GM21528 (cell line): ENCODE measurements around the gene RTP5.

Experiments used
- ATAC-seq: cut with Tn5 transposase; IDR thresholded peaks from one replicate; pipeline ENCODE4 v1.9.1; 2021; ENCODE audit warnings: mild to moderate bottlenecking, moderate library complexity; ENCODE audit not compliant: unreplicated experiment, low FRiP score

RTP5 gene

GRCh38 chr2:241857041-241857541, 12.4 kb upstream of the RTP5 start:
- no peak for ATAC-seq

DNA sequence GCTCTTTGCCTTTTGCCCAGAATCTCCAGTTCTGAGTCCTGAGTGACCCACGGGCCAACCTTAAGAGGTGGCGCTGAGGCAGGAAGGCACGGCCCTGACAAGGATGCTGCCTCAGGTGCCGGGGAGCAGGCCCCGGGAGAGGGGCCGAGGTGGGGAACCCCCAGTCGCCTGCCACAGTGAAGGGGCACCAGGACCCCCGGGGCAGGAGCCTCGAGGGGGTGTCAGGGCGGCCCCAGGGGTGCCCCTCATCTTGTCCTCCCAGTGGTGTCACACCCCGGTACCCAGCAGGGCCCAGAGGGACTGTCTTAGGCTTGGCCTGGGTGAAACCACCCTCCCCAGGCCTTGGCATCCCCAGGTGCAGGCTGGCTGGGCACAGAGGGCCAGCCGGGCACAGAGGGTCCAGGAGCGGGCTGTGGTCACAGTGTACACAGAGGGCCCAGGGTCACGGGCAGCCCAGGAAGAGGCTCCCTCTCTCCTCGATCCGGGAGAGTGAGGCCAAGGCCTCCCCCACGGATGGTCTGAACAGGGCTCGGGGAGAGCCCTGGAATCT, 11.9 kb upstream of the RTP5 start:
- ATAC-seq = no peak

DNA sequence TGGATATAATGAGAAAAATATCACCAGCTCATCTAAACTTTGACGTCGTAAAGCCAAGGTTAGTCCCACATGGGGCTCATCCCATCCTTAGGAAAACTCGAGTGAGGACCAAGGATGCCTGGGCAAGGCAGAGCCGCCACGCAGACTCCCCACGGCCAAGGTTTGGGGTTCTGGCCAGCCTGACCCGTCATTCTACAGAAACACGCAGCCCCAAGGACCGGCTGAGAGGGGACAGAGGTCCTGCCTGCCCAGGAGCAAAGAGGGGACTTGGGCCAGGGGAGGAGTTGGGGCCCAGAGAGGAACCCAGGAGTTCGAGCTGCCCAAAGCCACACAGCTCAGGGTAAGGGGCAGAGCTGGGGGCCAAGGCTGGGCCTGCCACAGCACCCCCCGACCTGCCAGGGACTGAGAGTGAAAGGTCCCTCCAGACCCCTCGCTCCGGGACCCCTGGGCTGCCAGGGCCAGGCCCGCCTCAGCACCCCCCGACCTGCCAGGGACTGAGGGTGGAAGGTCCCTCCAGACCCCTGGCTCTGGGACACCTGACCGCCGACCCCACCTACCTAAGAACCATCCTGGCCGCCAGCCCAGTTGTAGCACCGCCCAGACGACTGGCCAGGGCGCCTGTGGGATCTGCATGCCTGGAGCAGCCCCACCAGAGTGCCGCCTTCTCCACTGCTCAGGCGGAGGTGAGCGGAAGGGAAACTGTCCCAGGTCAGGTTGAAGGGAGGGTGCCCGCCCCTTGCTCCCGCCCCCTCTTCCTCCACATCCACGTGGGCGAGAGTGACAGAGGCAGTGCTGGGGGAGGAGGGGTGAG, 11.1 kb upstream of the RTP5 start, which contains the start of gene PDCD1:
Gene PDCD1, minus strand, starts transcription at position 689 of the 811 bp plus-strand sequence. Its CDS starts 56 bp downstream, at position 633.
- ATAC-seq = no peak

GRCh38 chr2:241859017-241859435, 10.5 kb upstream of the RTP5 start:
- ATAC-seq = peak; percentile 12

GRCh38 chr2:241859436-241860183, 9.9 kb upstream of the RTP5 start:
- peak; percentile 48 for ATAC-seq

DNA sequence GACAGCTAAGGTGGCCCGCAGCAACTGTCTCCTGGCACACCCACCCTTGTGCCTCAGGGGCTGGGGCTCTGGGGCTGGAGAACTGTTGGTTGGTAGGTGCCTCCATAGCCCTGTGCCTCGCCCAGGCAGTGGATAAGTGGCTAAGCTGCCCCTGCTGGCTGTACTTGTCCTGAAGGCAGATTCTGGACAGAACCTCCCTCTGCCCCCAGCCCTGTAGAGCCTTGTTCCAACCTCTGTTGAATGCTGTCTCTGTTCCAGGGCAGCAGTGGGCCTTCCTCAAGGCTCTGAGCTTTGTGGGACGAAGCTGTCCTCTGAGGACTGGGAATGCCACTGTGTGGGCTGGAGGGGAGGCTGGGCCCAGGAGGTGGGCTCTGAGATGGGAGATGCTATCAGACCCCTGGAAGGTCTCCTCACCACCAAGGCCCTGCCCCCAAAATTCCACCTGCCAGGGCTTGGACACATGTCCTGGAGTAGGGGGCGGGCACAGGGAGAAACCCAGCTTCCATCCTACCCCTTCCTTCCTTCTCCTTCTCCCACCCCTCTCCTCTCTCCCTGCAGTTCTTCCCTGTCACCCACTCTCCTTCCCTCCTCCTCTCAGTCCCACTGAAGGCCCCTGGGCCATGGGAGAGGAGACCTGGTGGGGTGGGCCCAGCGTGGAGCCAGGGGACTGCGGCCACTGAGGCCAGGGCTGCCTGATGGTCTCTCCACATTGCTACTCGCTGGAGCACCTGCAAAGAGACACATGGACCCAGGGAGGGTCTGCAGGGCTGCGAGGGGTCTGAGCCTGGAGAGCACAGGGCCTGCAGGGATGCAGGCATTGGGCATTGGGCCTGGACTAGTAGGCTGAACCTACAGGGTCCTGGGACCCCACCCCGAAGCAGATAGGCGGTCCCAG, 9.1 kb upstream of the RTP5 start:
- ATAC-seq = no peak

DNA sequence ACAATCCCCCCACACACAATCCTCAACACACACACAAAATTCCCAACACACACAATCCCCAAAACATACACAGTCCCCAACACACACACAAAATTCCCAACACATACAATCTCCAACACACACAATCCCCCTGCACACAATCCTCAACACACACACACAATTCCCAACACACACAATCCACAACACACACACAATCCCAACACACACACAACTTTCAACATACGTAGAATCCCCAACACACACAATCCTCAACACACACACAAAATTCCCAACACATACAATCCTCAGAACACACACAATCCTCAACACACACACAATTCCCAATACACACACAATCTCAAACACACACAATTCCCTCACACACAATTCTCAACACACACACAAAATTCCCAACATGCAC, 8.3 kb upstream of the RTP5 start:
- no peak for ATAC-seq

- no peak for ATAC-seq
Measured at GRCh38 chr2:241862093-241862492, 7.4 kb upstream of the RTP5 start.

DNA sequence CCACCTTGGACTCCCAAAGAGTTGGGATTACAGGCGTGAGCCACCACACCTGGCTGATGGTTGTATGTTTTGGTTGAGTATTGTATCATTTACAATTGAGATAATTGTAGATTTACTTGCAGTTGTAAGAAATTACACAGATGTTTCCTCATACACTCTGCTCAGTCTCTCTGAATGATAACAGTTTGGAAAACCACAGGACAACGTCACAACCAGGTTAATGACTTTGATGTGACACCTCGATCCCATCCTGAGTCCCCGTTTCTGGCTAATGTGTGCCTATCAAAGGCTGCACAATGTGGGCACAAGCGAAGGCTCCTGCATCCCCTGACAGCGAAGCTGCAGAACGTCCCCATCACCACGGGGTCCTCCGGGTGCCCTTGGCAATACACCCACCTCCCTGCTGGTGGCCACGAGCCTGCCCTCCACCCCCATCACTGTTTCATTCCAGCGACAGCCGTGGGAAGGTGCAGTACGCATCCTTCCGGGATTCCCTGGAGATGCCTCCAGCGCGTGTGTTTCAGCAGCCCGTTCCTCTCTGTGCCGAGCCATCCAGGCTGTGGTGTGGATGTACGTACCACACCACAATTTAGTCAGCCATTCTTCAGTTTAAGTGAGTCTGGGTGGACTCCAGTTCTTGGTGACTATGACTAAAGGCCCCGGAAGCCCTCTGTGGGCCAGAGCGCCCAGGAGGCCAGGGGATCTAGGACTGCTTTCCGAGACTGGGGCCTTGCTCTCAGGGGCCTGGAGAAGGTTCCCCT, 6.6 kb upstream of the RTP5 start:
- ATAC-seq = no peak

DNA sequence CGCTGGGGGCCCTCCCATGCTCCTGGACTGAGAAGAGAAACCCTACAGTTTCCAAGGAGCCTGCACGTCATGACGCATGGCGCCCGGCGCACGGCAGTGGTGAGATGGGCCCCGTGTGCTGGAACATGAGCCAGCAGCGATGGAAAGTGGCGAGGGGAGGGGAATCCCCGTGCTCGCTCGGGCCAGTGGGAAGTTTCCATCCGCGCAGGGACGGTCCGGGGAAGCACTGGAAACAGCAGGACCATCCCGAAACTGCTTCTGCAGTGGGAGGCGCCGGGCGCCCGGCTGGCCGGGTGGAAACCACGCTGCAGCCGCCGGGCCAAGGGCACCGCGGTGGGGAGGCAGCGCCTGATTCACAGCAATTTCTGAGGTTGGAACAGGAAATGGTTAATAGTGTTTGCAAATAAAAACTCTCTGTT, 6.0 kb upstream of the RTP5 start:
- no peak for ATAC-seq

DNA sequence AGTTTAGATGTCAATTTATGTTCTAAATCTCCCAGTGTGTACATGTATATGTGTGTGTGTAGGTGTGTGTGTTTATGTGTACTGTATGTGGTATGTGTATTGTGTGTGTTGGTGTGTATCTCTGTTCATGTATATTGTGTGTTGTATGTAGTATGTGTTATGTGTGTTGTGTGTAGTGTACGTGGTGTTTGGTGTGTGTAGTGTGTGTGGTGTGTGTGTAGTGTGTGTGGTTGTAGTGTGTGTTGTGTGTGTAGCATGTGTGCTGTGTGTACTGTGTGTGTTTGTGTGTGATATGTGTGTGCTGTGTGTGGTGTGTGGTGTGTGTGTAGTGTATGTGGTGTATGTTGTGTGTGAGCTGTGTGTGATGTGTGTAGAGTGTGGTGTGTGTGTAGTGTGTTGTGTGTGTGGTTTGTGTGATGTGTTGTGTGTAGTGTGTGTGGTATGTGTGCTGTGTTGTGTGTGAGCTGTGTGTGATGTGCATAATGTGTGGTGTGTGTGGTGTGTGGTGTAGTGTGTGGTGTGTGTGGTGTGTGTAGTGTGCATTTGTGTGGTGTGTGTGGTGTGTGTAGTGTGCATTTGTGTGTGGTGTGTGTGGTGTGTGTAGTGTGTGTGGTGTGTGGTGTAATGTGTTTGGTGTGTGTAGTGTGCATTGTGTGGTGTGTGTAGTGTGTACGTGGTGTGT, 5.2 kb upstream of the RTP5 start:
- no peak for ATAC-seq

- ATAC-seq = no peak
Measured at GRCh38 chr2:241864850-241865213, 4.7 kb upstream of the RTP5 start.

- ATAC-seq = no peak
Measured at GRCh38 chr2:241865416-241865956, 4.0 kb upstream of the RTP5 start.

DNA sequence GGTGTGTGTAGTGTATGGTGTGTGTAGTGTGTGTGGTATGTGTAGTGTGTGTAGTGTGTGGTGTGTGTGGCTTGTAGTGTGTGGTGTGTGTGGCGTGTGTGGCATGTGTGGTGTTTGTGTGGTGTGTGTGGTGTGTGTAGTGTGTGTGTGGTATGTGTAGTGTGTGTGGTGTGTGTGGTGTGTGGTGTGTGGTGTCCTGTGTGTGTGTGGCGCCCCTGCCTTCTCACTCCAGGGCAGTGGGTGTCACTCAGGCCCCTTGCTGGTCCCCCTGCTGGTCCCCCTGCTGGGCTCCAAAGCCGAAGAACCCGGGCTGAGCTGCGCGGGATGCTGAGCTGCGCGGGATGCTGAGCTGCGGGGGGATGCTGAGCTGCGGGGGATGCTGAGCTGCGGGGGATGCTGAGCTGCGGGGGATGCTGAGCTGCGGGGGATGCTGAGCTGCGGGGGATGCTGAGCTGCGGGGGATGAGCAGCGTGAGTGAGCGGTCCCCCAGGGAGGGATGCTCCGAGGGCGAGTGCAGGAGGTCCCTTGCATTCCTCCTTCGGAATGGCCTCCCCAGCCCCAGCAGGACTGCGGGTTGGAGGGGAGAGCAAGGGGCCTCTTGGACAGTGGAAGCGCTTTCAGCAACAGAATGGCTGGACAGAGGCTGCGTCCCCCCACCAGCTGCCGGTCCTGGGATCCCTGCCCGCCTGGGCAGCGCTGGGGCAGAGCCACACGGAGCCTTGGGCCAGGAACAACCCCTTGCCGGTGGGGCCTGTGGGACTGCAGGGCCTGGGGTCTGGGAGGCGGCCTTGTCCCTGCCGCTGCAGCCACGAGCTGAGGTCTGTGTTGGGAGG, 3.4 kb upstream of the RTP5 start:
- no peak for ATAC-seq

- ATAC-seq = no peak
Measured at GRCh38 chr2:241866790-241867645, 2.5 kb upstream of the RTP5 start.

DNA sequence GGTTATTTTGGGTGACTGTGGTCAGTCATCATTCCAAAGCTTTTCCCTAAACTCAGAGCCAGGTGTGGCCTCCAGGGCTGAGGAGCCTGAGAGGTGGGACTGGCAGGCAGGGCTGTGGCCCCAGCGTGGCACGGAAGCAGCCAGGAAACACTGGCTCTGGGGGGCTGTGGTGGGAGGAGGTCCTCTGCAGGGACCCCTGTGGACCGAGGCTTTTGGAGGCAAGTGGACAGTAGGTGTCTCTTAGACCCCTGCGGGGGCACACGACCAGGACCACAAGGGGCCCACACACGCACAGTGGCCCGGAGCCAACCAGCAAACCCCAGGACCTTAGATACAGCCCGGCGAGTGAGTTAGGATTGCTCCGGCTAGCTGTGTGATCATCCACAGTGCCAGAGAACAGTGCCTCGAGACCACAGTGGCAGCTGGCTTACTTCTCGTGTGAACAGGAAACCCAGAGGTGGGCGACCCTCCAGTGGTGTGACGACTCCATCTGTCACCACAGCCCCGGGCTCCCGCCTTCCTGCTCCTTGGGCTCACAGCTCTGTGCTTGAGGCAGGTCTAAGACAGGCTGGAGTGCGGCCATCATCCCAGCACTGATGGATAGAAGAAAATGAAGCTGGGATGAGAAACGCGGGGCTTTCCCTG, 1.6 kb upstream of the RTP5 start:
- ATAC-seq = no peak
